Measurements from ENCODE around the gene KCNH1. TPM values are rescaled to one million over a fixed set of nuclear protein-coding genes. Genes with fewer than 3 reads are reported as not detected.

The KCNH1 gene
- total RNA-seq, 1 experiment from 2014 or later = not detected

DNA sequence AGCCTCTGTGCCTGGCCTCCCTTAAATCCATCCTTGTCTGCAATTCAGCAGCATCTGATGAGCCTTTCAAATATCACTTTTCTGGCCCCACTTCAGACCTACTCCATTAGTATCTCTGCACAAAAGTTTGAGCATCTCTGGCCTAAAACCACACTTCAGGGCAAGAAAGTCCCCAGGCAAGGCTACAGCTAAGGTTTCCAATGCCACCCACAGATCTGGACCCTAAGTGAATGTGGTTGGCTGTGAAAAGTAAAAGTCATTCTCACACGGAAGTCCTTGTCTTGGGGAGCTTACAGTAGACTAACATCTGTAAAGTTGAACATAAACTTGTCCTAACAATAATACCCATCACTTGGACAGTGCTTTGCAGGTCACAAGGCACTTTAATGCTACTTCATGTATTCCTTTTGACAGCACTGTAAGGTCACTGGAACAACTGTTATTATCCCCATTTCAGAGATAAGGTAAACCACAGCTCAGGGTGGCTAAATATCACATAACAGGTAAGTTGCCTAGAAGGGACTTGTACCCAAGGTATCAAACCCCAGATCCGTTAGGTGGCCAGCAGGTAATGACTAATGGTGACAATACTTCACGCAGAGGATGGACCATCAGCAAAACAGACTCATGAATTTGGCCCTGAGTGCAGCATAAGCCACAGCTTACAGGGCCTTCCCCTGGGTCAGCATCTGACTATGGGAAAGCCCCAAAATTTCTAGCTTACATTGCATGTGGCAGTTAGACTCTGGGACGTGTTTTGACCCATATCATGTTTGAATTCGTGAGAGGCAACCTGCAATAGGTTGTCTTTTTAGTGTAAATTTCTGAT lies 449.3 kb downstream of the KCNH1 start:
- H3K9ac ChIP-seq (ENCODE audit: low read length) = no peak overlapping the region
- ChIA-PET RAD21 (ENCODE audit: low non-redundant PET in 1 of 2, low total read pairs in 2 of 2, uncharacterized antibody in 2 of 2, unreplicated experiment in 2 of 2) (no interaction called here), POLR2A (no interaction called here), CTCF (no interaction called here)
- no peaks in the 10 kb centered on the region; the same call in 1 of the 2 replicates for H3K27me3 ChIP-seq (ENCODE audit: insufficient read depth, low read length)
- no peak overlapping the region for H3K4me2 ChIP-seq (ENCODE audit: low read length)
- TF ChIP-seq SIN3A (IDR thresholded peaks at IDR 0.05; ENCODE audit: low read depth) (no peak), YY1 (IDR thresholded peaks at IDR 0.05; ENCODE audit: extremely low read depth, insufficient replicate concordance, low read depth, low read length) (no peak), ZNF274 (IDR thresholded peaks at IDR 0.05; ENCODE audit: low read depth, low read length) (no peak), POLR2A (IDR thresholded peaks at IDR 0.05; ENCODE audit: borderline replicate concordance, extremely low read depth, insufficient read depth, insufficient read length) (no peak), EZH2 (IDR thresholded peaks at IDR 0.05) (no peak)
- TF ChIP-seq, protein P1, sequence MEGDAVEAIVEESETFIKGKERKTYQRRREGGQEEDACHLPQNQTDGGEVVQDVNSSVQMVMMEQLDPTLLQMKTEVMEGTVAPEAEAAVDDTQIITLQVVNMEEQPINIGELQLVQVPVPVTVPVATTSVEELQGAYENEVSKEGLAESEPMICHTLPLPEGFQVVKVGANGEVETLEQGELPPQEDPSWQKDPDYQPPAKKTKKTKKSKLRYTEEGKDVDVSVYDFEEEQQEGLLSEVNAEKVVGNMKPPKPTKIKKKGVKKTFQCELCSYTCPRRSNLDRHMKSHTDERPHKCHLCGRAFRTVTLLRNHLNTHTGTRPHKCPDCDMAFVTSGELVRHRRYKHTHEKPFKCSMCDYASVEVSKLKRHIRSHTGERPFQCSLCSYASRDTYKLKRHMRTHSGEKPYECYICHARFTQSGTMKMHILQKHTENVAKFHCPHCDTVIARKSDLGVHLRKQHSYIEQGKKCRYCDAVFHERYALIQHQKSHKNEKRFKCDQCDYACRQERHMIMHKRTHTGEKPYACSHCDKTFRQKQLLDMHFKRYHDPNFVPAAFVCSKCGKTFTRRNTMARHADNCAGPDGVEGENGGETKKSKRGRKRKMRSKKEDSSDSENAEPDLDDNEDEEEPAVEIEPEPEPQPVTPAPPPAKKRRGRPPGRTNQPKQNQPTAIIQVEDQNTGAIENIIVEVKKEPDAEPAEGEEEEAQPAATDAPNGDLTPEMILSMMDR (IDR thresholded peaks at IDR 0.05 in 2 of 3, conservative IDR thresholded peaks at IDR 0.05 in 1 of 3; ENCODE audit: borderline replicate concordance in 1 of 3, insufficient read depth in 1 of 3, low read depth in 2 of 3, low read length in 2 of 3) = no peak
- no peaks in the 10 kb centered on the region for H3K4me1 ChIP-seq (ENCODE audit: control insufficient read depth in 1 of 2, insufficient read depth in 2 of 2, low read length in 2 of 2)
- no peaks in the 10 kb centered on the region for H3K79me2 ChIP-seq (ENCODE audit: insufficient read depth, low read length)
- H3K9me3 ChIP-seq (ENCODE audit: control insufficient read depth in 1 of 2, insufficient read depth in 1 of 2, low read depth in 1 of 2, low read length in 2 of 2) = no peaks in the 10 kb centered on the region
- H3K4me3 ChIP-seq (replicated peaks in 1 of 2; ENCODE audit: low read depth in 1 of 2, low read length in 2 of 2) = no peak overlapping the region
- H4K20me1 ChIP-seq (ENCODE audit: insufficient read depth) = no peaks in the 10 kb centered on the region
- H3K9me2 ChIP-seq (ENCODE audit: insufficient read depth) = no peaks in the 10 kb centered on the region
- H3K36me3 ChIP-seq (ENCODE audit: control insufficient read depth in 1 of 2, insufficient read depth in 2 of 2, low read length in 2 of 2) = no peaks in the 10 kb centered on the region
- ATAC-seq = no peak
- H2AFZ ChIP-seq (ENCODE audit: low read depth, low read length, poor library complexity, severe bottlenecking) = no peak overlapping the region
- BruUV-seq (replicated peaks) = no TSS peak
- intact Hi-C loops (cut with micrococcal nuclease) = no loop called here
- no peak for DNase-seq (ENCODE audit: low read depth, low spot score)
- no peak overlapping the region for H3K27ac ChIP-seq (ENCODE audit: low read depth, low read length)

Data from HCT116 (cell line).